Measurements from ENCODE around the gene FNBP1. TPM values are rescaled to one million over a fixed set of nuclear protein-coding genes. Genes with fewer than 3 reads are reported as not detected.
A peak's percentile ranks its signal among the peaks of the same experiment; 100 is the strongest.

Gene FNBP1
- total RNA-seq, 4 donors from 2014 or later: 13.3 to 30.0 (median 17.9) TPM

DNA sequence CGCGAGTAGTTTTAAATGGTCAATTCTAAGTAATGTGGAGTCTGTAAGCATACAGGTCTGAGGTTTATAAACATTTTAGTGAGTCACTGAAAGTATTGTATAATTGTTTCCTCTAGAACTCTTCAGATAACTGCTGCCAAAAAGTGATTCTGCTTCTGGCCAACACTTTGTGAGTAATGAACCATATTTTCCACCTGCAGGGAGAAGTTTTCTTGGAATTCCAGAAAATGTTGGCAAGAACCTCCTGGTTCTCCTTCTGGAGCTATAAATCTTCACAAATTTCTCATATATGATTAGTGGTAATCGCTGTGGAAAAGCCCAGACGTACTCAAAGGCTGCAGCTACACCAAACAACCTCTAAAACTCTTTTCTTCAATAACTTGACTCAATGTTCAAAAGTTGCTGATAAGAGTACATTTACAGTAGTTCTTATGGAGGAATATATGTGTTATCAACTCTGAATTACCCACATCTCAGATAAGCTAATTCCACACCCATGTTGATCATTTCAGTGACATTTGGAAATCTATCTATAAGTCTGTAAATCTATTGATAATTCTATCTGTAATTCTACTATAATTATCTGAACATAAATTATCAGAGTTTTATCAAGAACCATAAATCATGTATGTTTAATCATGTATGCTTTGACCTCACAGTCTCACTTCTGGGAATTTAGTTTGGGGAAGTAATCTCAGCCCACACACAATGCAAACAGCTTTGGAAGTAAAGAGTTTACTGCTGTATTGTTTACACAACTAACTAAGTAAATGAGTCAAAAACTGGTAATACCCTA is 74.1 kb downstream of the FNBP1 start:
- TF ChIP-seq POLR2A (IDR thresholded peaks at IDR 0.05): no peak
- TF ChIP-seq, protein P1, sequence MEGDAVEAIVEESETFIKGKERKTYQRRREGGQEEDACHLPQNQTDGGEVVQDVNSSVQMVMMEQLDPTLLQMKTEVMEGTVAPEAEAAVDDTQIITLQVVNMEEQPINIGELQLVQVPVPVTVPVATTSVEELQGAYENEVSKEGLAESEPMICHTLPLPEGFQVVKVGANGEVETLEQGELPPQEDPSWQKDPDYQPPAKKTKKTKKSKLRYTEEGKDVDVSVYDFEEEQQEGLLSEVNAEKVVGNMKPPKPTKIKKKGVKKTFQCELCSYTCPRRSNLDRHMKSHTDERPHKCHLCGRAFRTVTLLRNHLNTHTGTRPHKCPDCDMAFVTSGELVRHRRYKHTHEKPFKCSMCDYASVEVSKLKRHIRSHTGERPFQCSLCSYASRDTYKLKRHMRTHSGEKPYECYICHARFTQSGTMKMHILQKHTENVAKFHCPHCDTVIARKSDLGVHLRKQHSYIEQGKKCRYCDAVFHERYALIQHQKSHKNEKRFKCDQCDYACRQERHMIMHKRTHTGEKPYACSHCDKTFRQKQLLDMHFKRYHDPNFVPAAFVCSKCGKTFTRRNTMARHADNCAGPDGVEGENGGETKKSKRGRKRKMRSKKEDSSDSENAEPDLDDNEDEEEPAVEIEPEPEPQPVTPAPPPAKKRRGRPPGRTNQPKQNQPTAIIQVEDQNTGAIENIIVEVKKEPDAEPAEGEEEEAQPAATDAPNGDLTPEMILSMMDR (IDR thresholded peaks at IDR 0.05 in 4 of 5, conservative IDR thresholded peaks at IDR 0.05 in 1 of 5): no peak
- Histone ChIP-seq H3K4me3 (no peak overlapping the region), H3K4me1 (peaks cover 0 to 18% of the 10 kb centered on the region in 2 donors), H3K27ac (no peak overlapping the region), H3K27me3 (no peaks in the 10 kb centered on the region), H3K9me3 (no peaks in the 10 kb centered on the region), H3K36me3 (peaks cover 0 to 6% of the 10 kb centered on the region in 2 donors)
- ATAC-seq (peak in 1 of 2 donors; percentile 51), DNase-seq (no peak)
- intact Hi-C loops (cut with DNase I; ENCODE audit: low total_unique reads): no loop called here
- in situ Hi-C loops (cut with MboI; ENCODE audit: low sequenced_read_pairs in 4 of 4): no loop called here

DNA sequence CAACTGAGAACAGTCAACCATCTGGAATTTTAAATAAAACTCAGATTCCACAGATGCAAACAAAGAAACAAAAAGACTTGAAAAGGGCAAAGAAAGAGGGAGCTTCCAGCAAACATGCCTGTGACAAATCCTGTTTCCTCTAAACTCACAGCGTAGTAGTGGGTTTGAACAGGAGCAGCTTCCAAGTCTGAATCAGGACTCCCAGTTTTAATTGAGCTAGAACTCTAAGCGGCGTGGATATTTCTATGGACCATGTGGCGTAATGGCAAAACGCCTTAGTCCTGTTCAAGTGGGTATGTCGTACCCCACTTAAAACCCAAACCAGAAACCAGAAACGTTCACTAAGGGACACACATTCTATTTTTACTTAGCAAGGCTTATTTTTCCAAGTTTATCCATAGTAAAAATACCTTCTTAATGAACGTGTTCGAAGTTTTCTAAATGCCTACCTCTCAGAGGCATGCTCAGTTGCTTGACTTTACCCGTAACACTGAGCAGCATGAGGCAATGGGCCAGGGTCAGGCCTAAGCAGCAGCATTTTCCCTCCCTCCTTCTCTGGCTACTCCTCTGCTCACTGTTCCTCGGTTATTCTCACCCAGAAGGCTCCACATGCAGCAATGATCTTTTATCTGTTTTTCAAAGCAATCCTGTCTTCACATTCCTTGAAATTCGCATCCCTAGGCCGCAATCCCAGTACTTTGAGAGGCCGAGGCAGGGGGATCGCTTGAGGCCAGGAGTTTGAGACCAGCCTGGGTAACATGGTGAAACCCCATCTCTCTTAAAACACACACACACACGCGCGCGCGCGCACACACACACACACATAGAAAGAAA is 77.9 kb downstream of the FNBP1 start:
- ATAC-seq (no peak), DNase-seq (no peak)

DNA sequence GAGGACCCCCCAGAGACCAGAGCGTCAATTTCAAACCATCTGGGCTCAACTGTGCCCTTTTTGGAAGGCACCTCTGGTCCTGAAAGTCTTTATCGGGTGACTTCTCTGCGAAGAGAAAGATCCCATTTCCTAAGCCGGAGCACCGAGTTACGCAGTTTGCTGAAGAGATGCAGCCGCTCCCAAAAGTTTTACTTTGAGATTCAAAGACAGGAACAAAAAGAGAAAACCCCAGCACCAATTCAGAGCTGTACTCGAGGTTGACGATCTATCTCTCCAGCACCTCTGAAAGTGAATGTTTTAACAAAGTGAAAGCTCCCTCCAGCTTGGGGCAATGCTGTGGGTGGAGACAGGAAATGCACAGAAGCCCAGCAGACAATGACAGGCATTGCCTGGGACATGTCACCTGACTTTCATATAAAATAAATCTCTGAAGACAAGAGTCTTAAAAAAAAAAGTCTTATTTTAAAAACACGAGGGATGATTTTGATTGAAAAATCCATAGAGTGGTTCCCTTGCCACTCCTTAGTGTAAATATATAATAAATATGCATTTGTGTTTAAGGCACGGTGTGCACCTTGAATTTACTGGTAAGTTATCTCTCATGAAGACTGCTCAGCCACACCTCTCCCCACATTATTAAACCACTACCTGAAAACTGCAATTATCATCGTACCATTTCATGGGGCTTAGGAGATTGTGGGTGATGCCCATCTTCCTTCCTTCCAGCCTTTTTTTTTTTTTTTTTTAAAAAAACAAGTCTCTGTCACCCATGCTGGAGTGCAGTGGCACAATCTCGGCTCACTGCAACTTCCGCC is 79.9 kb downstream of the FNBP1 start:
- peak overlapping the region; percentile 23 to 52 (median 48) for H3K4me3 ChIP-seq
- H3K27ac ChIP-seq: peak overlapping the region; percentile 66 to 87 (median 76)
- no peaks in the 10 kb centered on the region for H3K27me3 ChIP-seq
- H3K9me3 ChIP-seq: no peaks in the 10 kb centered on the region
- ATAC-seq: peak; percentile 74 to 79
- intact Hi-C loops (cut with DNase I; ENCODE audit: low total_unique reads) (loop anchor here (5.0 kb wide), 1 partner anchor 79 kb away; the partner anchor contains the start of gene FNBP1), in situ Hi-C loops (cut with MboI; ENCODE audit: low sequenced_read_pairs in 4 of 4) (no loop called here)
- DNase-seq: peak; percentile 5 to 40
- peak; percentile 36 to 56 for TF ChIP-seq POLR2A (IDR thresholded peaks at IDR 0.05)
- TF ChIP-seq, protein P1 (IDR thresholded peaks at IDR 0.05 in 4 of 5, conservative IDR thresholded peaks at IDR 0.05 in 1 of 5): no peak
- no peaks in the 10 kb centered on the region for H3K36me3 ChIP-seq
- peaks cover 0 to 11% of the 10 kb centered on the region in 2 donors for H3K4me1 ChIP-seq

More for the DNA sequence above, 77.9 kb downstream of the FNBP1 start:
- no peaks in the 10 kb centered on the region for H3K9me3 ChIP-seq
- peaks cover 0 to 19% of the 10 kb centered on the region in 2 donors for H3K4me1 ChIP-seq
- no peak overlapping the region for H3K4me3 ChIP-seq
- in situ Hi-C loops (cut with MboI; ENCODE audit: low sequenced_read_pairs in 4 of 4): no loop called here
- intact Hi-C loops (cut with DNase I; ENCODE audit: low total_unique reads): loop anchor here (5.0 kb wide), 1 partner anchor 77 kb away; the partner anchor contains the start of gene FNBP1
- TF ChIP-seq POLR2A (IDR thresholded peaks at IDR 0.05): no peak
- TF ChIP-seq, protein P1 (IDR thresholded peaks at IDR 0.05 in 4 of 5, conservative IDR thresholded peaks at IDR 0.05 in 1 of 5): no peak
- H3K27me3 ChIP-seq: no peaks in the 10 kb centered on the region
- peak overlapping the region; percentile 66 to 87 (median 76) for H3K27ac ChIP-seq
- H3K36me3 ChIP-seq: no peaks in the 10 kb centered on the region

DNA sequence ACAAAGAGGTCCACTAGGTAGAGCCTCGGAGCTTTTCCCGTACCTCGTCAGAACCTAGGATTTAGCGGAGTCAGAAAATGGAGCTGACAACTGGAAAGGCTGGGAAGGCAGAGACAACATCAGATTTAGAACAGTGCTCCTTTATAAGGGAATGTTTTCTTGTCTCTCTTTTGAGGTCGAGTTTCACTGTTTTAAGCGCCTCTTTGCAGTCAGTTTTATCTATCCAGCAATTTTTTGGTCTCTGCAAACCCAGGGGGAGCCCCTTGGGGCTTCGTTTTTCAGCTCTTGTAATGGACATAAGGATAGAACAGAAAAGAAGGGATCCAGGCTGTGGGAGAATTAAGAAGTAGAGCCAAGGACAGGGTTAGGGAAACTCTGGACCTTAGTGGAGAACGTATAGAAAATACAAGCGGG is 80.5 kb downstream of the FNBP1 start:
- Histone ChIP-seq H3K4me1 (peaks cover 0 to 11% of the 10 kb centered on the region in 2 donors), H3K36me3 (peaks cover 0 to 6% of the 10 kb centered on the region in 2 donors), H3K27ac (peak overlapping the region; percentile 66 to 87 (median 76)), H3K4me3 (peak overlapping the region; percentile 23 to 52 (median 48)), H3K9me3 (no peaks in the 10 kb centered on the region), H3K27me3 (no peaks in the 10 kb centered on the region)
- ATAC-seq: peak in 1 of 2 donors; percentile 37
- intact Hi-C loops (cut with DNase I; ENCODE audit: low total_unique reads): loop anchor here (5.0 kb wide), 1 partner anchor 80 kb away; the partner anchor contains the start of gene FNBP1
- TF ChIP-seq POLR2A (IDR thresholded peaks at IDR 0.05): no peak
- TF ChIP-seq, protein P1 (IDR thresholded peaks at IDR 0.05 in 4 of 5, conservative IDR thresholded peaks at IDR 0.05 in 1 of 5): no peak
- no peak for DNase-seq
- in situ Hi-C loops (cut with MboI; ENCODE audit: low sequenced_read_pairs in 4 of 4): no loop called here
